HL-60 (cell line): ENCODE results near the gene PHF13.
A peak's percentile ranks its signal among the peaks of the same experiment; 100 is the strongest.

ENCODE experiments used
- DNase-seq, 2 experiments: peaks; one replicate each; pipeline ENCODE4 v3.0.0-alpha.2; 2010 to 2020; ENCODE audit warnings: low read depth in 1 of 2, low spot score in 1 of 2
- H3K27ac ChIP-seq: fragments of 250-450 bp; sonication (Bioruptor Pico); replicated peaks from 2 replicates; pipeline ENCODE4 v1.5.1; 2020; ENCODE audit warnings: mild to moderate bottlenecking, moderate library complexity
- H3K27me3 ChIP-seq: fragments of 250-450 bp; sonication (Bioruptor Pico); 2 replicates; pipeline ENCODE4 v1.5.1; 2021; ENCODE audit warnings: mild to moderate bottlenecking, moderate library complexity; ENCODE audit not compliant: insufficient read depth, poor library complexity, severe bottlenecking
- H3K4me3 ChIP-seq: replicated peaks from 2 replicates; pipeline ENCODE4 v1.5.1; 2011; ENCODE audit warnings: mild to moderate bottlenecking, control low read depth, low read length; ENCODE audit not compliant: insufficient read depth
- CTCF ChIP-seq: IDR thresholded peaks from one replicate; pipeline ENCODE4 v1.5.1; 2011; ENCODE audit warnings: low read length, control low read depth, inconsistent platforms; ENCODE audit not compliant: insufficient read depth
- GABPA ChIP-seq: IDR thresholded peaks from 2 replicates; pipeline ENCODE4 v1.6.1; 2012; ENCODE audit warnings: low read depth
- POLR2AphosphoS5 ChIP-seq: IDR thresholded peaks from 2 replicates; pipeline ENCODE4 v1.6.1; 2012; ENCODE audit warnings: low read depth
- REST ChIP-seq: IDR thresholded peaks from 2 replicates; pipeline ENCODE4 v1.6.1; 2012; ENCODE audit warnings: low read depth; ENCODE audit not compliant: insufficient replicate concordance
- SPI1 ChIP-seq: IDR thresholded peaks from 2 replicates; pipeline ENCODE4 v1.6.1; 2012; ENCODE audit warnings: low read depth, mild to moderate bottlenecking, borderline replicate concordance

PHF13 gene

GRCh38 chr1:6603915-6604558 lies 9.5 kb upstream of the PHF13 start:
- Histone ChIP-seq H3K27ac (peak overlapping the region; percentile 90), H3K4me3 (no peak overlapping the region), H3K27me3 (no peaks in the 10 kb centered on the region)
- DNase-seq = no peak
- TF ChIP-seq GABPA = no peak
- TF ChIP-seq SPI1 = no peak
- no peak for TF ChIP-seq REST
- TF ChIP-seq CTCF = no peak

- DNase-seq = peak in 1 of 2 experiments; percentile 28
- TF ChIP-seq SPI1 (no peak), GABPA (no peak), REST (no peak)
- peak overlapping the region; percentile 43 for H3K27ac ChIP-seq
- peak overlapping the region; percentile 83 for H3K4me3 ChIP-seq
- no peaks in the 10 kb centered on the region for H3K27me3 ChIP-seq
These were observed 730 bp upstream of the PHF13 start for GRCh38 chr1:6612641-6613360.

- Histone ChIP-seq H3K27ac (peak overlapping the region; percentile 52), H3K4me3 (peak overlapping the region; percentile 83), H3K27me3 (no peaks in the 10 kb centered on the region)
- DNase-seq = no peak
- TF ChIP-seq GABPA (no peak), POLR2AphosphoS5 (no peak), SPI1 (no peak)
These were observed 743 bp downstream of the PHF13 start for GRCh38 chr1:6614019-6614928.

GRCh38 chr1:6614929-6615785 lies 1.6 kb downstream of the PHF13 start:
- Histone ChIP-seq H3K4me3 (peak overlapping the region; percentile 83), H3K27me3 (no peaks in the 10 kb centered on the region), H3K27ac (no peak overlapping the region)
- no peak for DNase-seq
- no peak for TF ChIP-seq POLR2AphosphoS5
- TF ChIP-seq REST = no peak
- no peak for TF ChIP-seq GABPA
- TF ChIP-seq CTCF = no peak
- TF ChIP-seq SPI1 = no peak
